ENCODE results near the gene SDE2.

GRCh38 chr1:225972344-225973152 is 26.6 kb downstream of the SDE2 start:
- TF ChIP-seq, protein P1, sequence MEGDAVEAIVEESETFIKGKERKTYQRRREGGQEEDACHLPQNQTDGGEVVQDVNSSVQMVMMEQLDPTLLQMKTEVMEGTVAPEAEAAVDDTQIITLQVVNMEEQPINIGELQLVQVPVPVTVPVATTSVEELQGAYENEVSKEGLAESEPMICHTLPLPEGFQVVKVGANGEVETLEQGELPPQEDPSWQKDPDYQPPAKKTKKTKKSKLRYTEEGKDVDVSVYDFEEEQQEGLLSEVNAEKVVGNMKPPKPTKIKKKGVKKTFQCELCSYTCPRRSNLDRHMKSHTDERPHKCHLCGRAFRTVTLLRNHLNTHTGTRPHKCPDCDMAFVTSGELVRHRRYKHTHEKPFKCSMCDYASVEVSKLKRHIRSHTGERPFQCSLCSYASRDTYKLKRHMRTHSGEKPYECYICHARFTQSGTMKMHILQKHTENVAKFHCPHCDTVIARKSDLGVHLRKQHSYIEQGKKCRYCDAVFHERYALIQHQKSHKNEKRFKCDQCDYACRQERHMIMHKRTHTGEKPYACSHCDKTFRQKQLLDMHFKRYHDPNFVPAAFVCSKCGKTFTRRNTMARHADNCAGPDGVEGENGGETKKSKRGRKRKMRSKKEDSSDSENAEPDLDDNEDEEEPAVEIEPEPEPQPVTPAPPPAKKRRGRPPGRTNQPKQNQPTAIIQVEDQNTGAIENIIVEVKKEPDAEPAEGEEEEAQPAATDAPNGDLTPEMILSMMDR (IDR thresholded peaks at IDR 0.05) = no peak
- no peak for TF ChIP-seq POLR2A (IDR thresholded peaks at IDR 0.05)
